Erythroblast (primary cell): ENCODE measurements around the gene RINT1.

Source experiments
- GATA1 ChIP-seq: IDR thresholded peaks from 2 replicates; pipeline ENCODE4 v1.6.1; 2011; ENCODE audit warnings: low read depth, mild to moderate bottlenecking, control low read depth, low read length, moderate library complexity
- POLR2A ChIP-seq: IDR thresholded peaks from 2 replicates; pipeline ENCODE4 v1.6.1; 2011; ENCODE audit warnings: mild to moderate bottlenecking, low read length

DNA sequence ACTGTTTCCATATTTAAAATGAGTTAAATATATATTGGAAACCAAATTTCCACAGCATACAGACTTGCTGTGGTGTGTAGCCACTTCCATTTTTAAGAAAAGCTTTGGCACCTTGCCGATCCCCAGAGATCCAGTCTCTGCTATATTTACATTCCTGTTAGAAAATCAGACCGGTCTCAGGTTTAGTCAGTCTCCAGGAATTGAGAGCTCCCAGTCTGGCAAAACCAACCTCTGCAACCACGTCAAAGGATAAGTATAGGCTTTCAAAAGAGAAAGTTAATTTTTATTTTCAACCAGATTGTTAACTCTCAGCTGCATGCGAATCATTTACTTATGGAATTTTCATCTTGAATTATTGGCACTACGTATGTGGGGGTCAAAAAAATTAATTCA lies 38.1 kb upstream of the RINT1 start:
- no peak for TF ChIP-seq POLR2A
- no peak for TF ChIP-seq GATA1
